Measurements from ENCODE around the gene ASB15.
A peak's percentile ranks its signal among the peaks of the same experiment; 100 is the strongest.
"Not testable (repeated sequence)": the region's sequence is repeated elsewhere in the genome, so short reads cannot be mapped to it uniquely, and the experiment has no call there.

The ASB15 gene

DNA sequence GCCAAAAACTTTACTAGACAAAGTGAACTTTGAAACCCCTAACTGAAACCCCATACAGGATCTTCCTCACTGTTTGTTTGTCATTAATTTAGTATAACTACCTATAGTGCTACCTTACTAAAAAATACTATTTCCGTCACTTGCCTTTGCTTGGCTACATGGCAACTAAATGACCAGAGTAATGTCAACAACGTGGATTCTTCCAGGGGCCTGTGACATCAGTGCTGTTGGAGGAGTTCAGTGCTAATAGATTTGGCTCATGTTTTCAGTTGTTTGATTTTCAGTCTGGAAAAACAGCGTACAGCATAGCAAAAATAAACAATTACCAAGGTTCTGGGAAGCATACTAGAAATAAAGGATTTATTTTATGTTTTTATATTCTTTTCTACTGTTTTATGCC is 3.0 kb upstream of the ASB15 start:
- no peak for DNase-seq (ENCODE audit: low read depth in 2 of 2)

DNA sequence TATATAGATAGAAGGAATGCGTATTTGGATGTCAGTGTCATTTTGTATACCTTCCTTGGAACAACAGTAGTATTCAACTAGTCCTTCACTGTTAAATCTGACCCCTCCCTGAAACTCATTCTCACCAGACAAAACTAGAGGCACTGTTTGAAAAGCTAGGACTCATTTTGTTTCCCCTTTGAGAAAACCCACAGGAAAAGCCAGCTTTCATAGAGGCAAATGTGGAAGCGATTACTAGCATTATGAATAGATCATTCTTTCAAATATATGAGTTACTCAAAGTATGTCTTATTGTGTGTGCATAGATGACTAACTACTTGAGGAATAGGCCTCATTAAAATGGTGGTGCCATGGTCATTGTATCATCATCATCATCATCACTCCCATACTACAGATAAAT is 1.9 kb upstream of the ASB15 start:
- DNase-seq (ENCODE audit: low read depth in 2 of 2), result no peak

DNA sequence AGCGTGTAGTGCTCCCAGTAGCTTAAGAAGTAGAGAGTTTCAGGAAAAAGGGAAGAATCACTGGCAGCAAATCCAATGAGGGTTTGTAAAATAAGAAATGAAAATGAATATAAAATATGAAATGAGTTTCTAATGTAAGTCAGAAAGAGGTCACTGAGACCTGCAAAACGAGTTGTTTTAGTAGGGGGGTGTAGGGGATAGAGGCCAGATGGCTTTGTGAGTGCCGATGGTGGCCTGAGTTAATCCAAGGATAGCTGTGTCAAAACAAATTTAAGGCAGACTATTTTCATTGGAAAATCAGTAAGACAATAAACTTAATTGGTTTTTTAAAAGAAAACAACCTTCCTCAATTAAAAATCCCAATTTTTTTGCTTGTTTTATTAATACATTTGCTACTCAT is 745 bp upstream of the ASB15 start:
- no peak for DNase-seq (ENCODE audit: low read depth in 2 of 2)

DNA sequence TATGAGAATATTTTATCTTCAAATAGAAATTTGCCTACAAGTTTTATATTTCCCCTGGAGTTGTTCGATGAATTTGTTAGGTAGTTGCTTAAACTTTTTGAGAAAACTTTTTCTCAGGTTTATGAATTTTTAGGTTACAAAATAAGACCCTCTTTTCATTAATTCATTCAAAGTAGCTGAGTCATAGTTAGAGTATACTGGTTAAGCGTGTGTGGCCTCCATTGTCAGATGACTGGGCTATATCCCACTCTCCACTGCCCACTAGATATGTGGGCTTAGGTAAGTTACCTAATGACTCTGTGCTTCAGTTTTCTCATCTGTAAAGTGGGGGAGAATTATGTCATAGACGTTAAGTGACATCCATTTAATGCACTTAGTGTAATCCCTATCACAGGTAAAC is 1.0 kb downstream of the ASB15 start:
- DNase-seq (ENCODE audit: low read depth in 2 of 2), result no peak

DNA sequence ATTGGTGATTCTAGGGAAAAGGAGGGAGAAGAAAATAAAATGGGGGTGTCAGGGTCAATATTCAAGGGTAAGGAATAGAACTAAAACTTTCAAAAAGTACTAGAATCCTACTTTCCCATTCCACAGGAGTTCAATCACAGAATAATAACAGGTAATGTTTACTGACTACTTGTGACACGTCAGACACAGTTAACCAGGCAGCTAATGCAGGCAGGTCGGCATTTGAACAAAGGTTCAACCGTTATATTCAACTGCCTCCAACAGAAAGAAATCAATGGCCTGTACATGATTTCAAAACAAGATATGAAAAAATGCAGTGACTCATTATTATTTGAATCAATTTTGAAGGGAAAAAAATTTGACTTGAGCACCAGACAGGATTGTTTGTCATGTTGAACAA is 3.1 kb downstream of the ASB15 start:
- no peak for DNase-seq (ENCODE audit: low read depth in 2 of 2)

DNA sequence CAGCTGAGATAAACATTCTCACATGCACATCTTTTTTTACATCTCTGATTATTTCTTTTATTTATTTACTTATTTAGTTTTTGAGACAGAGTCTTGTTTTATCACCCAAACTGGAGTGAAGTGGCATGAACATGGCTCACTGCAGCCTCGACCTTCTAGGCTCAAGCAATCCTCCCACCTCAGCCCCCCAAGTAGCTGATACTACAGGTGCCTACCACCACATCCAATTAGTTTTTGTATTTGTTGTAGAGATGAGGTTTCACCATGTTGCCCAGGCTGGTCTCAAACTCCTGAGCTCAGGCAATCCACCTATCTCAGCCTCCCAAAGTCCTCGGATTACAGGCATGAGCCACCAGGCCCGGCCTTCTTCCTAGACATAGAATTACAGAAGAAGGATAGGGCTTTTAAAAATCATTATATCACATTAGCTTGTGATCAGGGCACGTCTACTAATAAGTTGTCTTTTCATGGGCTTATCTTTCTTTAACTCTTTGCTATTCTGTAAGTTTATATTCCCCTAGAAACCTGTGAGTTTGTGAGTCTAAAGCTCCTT is 5.9 kb downstream of the ASB15 start:
- DNase-seq (ENCODE audit: low read depth in 2 of 2), result no peak

DNA sequence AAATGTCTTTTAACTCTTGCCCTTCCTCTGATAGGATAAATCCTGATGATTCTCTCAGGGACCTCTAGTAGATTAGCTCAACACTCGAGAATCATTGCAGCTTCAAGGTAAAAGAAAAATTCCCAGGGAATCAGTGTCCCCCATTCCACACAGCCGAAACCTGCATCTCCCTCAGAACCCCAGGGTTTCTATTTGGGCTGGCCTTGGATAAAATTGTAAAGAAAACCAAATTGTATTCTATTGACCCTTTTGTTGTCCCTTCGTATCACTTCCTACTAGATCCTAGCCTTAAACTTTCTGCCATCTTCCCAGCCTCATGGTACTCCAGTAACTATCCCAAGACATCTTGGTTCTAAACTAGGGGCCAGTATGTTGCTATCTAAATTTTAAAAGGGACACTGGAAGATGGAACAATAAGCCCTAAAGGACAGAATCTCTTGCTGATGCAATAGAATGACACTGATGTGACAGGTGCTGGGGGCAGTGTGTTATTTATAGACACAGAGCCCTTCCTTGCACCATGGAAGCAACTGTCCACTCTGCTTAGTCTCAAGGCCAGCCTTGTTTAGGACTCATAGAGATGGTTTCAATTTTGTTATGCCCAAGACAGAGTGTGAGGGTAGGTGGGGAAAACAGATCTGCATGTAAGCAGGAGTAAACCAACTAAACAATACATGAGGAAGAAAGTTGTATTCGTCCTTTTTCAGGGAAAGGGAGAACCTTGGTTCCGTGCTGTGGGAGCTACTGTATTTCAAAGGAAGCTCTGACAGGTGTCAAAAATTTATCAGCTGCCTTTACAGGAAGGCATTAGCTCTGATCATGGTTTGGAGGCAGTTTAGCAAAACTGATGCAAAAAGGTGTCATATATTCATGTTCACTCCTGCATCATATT is 7.6 kb downstream of the ASB15 start:
- no peak for DNase-seq (ENCODE audit: low read depth in 2 of 2)

DNA sequence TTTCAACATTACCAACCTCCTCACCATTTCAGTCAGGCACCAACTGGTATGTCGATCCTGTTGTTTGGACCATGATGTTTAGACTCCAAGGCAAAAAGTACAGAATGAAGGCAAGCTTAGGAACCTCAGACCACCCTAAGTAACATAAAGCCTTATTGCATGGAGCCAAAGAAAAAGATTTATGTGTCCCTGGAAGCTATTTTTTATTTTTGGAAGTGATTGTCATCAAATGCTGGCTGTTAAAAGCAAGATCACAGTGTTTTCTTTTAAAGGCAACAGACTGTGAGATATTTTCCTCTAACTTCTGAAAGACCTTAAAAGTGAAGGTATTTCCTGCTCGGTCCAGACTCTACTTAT is 8.2 kb downstream of the ASB15 start:
- no peak for DNase-seq (ENCODE audit: low read depth in 2 of 2)

DNA sequence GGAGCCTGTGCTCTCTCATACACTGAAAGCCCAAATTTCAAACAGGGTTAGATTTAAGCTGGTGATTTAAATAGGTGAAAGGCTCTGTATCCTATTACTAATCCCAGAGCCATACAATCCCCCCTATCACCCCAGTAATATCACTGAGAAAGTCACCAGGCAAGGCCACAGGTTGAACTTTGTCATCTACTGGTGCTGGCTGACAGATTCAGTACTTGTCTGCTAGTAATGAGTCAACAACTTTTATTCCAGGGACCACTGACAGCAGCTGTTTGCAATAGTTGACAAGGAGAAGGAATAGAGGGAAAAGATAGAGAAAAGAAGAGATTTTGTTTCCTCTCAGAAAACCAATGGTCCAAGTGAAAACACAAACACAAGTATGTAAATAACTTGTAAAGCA is 10.4 kb downstream of the ASB15 start:
- no peak for DNase-seq (ENCODE audit: low read depth in 2 of 2)

DNA sequence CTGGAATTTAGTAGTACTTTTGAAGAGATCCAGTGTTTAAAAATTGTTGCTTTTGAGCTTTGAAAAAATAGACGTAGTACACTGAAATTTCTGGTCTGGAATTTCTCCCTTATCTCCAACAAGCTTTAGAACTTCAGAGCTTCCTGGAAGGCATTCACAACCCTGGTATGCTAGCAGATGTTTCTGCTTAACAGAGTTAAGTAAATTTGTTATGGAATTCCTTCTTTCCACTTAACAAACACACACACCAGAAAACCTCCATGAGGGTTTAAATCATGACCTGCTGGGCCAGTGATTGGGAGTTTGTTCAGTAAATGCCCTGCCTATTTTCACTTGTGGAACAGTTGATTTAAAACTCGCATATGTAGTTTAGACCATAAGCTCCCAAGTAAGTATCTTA is 13.7 kb downstream of the ASB15 start:
- DNase-seq (ENCODE audit: low read depth in 2 of 2), result no peak

DNA sequence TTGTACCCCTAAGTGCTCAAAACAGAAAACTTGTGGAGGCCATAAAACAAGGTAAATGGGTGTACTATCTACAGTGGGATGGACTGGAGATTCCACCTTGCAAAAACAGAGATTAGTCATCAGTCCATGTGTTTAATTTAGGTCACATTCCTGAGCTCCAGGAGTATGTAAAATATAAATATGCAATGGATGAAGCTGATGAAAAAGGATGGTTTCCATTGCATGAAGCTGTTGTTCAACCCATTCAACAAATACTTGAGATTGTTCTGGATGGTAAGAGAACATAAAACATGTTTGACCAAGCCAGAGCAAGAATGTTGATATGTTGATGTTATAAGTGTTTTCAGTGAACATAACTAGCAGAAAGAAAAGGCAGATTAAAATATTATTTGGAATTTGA is 14.6 kb downstream of the ASB15 start:
- DNase-seq (ENCODE audit: low read depth in 2 of 2), result no peak

DNA sequence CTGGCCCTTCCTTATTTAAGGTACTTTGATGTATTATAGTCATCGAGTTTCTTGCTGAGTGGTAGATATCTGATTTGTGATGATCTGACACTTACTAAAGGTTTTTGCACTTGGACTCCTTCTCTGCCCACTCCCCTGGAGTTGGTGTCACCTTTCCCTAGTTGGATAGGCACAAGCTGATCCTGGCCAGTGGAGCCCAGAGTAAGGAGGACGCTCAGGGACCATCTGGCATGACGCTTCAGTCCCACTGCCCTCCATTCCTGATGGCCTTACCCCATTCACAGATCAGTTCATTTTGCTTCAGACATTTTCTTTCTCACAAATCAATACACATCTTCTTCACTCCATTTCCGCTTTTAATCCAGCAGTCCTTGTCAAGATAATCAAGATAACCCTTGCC is 20.1 kb downstream of the ASB15 start:
- no peak for DNase-seq (ENCODE audit: low read depth in 2 of 2)

DNA sequence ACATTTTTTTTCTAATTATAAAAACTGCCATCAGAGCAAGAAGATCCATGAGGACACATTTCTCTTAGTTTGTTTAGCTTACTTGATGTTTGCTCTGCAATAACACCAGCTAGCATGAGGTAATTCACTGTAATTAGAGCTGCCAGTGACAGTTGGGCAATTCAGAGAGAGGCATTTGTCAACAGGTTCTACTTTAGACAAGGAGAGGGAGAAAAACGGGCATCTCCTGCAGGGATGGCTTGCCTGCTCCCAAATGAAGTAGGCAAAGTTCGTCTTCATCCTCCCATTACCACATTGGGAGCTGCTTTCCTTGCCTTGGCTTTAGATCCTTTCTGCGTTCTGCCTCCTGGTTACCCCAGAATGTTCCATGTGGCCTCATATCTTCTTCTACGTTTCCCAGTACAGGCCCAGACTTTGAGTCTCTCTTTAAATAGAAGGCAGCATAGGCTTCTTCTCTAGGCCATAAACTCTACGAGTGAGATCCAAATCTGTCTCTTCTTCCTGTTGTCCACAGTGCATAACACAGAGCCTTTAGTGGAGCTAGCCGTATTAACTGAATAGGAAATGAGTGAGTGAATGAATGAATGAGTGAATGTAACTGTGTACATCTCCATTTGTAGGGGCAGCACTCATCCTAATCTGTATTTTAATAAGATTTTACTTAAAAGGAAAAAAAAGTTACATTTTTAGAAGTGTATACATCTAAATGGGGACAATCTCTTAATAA is 21.2 kb downstream of the ASB15 start:
- DNase-seq (ENCODE audit: low read depth in 2 of 2), result no peak

DNA sequence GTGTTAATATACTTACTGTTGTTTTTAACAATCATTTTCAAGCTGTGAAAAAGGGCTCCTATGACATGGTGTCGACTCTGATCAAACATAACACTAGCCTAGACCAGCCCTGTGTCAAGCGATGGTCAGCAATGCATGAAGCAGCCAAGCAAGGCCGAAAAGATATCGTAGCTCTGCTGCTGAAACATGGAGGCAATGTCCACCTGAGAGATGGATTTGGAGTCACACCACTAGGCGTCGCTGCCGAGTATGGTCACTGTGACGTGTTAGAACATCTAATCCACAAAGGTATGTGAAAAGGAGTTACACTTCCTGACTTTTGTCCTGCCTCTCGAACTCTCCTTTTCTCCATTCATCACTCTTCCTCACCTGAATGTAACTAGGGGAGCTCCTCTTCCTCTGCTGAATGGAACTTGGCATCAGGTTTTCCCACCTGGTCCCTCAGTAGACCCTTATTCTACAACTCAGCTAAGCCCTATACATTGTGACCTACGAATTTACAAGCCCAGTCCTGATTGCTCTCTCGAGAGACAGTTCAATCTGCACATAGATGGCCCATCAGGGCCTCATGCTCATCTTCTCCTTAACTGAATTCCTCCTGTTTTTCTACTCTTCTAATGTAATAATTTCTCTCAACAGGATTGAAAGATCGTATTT is 23.0 kb downstream of the ASB15 start:
- DNase-seq (ENCODE audit: low read depth in 2 of 2), result peak; percentile 24 to 68

DNA sequence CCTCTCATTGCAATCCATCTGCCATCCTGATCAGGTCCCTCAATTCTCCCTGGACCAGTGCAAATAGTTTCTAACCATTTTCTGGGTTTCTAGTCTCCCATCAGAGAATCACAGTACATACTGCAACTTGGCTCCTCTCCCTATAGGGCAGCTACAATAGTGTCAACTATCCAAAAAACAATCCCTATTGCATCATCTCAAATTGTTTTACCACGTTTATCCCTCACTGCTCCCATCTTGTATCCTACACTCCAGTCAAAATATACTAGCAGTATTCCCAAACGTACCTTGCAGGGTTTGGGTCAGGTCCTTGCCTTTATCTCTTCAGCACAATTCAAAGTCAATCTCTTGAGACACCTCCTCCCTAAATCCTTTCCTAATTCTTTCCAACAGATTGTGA is 23.6 kb downstream of the ASB15 start:
- no peak for DNase-seq (ENCODE audit: low read depth in 2 of 2)

DNA sequence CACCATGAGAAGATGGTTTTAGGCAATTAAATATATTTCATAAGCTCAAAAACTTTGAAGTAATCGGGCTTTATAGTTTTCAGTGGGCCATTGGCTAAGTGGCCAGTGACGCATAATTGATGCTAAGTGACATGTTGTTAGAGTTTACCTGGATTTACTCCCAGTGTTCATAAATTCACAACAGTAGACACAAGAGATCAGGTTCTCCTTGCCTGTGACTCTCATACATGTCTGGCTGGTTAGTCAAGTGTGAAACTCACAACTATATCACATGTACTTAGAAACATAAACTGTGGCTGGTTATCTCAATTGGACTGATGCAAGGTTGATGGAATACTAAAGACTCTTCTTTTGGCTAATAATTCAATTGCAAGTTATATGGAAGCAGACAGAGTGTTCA is 26.2 kb downstream of the ASB15 start:
- no peak for DNase-seq (ENCODE audit: low read depth in 2 of 2)

DNA sequence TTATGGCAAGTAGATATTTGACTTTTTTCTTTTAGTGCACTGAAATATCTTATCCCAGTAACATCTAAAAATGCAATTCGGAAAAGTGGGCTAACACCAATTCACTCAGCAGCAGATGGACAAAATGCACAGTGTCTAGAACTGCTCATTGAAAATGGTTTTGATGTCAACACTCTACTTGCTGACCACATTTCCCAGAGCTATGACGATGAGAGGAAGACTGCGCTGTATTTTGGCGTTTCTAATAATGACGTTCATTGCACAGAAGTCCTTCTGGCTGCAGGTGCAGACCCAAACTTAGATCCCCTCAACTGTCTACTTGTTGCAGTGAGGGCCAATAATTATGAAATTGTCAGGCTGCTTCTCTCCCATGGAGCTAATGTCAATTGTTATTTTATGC is 27.2 kb downstream of the ASB15 start:
- DNase-seq (ENCODE audit: low read depth in 2 of 2), result no peak

DNA sequence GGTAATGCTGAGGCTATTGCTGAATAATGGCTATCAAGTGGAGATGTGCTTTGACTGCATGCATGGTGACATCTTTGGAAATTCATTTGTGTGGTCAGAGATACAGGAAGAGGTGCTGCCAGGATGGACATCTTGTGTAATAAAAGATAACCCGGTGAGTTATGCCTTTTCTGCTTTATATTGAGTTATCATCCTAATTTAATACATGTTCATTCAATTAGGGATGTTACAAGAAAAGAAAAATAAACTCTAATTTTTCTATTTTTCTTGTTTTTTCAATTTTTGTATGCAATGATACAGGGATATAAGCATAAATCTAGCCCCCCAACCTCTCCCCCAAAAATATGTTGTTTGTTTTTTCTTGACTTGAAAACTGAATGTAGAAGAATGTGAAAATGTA is 27.7 kb downstream of the ASB15 start:
- no peak for DNase-seq (ENCODE audit: low read depth in 2 of 2)

DNA sequence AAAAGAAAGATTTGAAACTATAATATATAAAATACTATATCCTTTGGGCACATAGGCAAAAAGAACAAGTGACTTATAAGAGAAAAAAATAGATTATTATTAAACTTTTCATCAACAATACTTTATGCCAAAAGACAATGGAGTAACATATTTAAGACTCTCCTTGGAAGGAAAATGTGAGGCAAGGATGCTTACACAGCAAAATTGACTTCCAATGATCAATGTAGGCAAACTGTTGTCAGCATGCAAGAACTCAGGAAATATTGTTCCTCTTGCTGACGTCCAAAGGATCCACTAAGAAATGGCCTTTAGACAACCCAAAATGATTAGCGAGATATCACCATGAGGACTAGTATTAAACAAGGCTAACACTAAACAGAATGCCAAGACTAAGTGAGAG is 31.2 kb downstream of the ASB15 start:
- DNase-seq (ENCODE audit: low read depth in 2 of 2), result no peak

DNA sequence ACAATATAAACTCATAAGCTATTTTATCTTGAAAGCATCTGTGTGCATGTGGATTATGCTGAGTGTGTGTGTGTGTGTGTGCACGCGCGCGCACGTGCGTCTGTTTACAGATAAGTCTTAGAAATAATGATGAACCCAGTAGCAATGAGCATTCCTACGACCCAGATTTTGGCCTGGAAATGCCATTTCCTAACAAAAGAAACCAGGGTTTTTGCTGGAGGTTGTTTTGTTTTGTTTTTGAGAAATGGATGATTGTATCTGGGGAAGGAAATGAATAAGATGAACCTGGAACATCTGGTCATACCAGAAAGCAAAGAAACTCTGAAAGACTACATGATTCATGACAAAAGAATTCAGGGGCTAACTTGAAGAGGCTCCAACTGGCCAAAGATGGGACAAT is 31.9 kb downstream of the ASB15 start:
- no peak for DNase-seq (ENCODE audit: low read depth in 2 of 2)

DNA sequence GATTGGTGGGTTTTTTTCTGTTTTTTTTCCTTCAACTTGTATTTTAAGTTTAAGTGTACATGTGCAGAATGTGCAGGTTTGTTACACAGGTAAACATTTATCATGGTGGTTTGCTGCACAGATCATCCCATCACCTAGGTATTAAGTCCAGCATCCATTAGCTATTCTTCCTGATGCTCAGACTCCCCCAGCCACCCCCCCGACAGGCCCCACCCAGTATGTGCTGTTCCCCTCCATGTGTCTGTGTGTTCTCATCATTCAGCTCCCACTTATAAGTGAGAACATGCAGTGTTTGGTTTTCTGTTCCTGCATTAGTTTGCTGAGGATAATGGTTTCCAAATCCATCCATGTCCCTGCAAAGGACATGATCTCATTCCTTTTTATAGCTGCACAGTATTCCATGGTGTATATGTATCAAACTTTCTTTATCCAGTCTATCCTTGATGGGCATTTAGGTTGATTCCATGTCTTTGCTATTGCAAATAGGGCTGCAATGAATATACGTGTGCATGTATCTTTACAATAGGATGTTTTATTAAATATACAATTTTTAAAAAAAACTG is 32.5 kb downstream of the ASB15 start:
- DNase-seq (ENCODE audit: low read depth in 2 of 2), result not testable (repeated sequence)

Measured in stimulated activated CD4-positive, alpha-beta T cell treated with anti-CD3 and anti-CD28 coated beads, Interleukin-12 subunit alpha, Interleukin-12 subunit beta, amount 100 ng/mL, for 24 hours (primary cell).